OCI-LY3 (cell line): Measurements from ENCODE around the gene STK32A.

Experiments used
- EZH2phosphoT487 ChIP-seq: fragments of 200-600 bp; shearing (Covaris generic); IDR thresholded peaks from 2 replicates; pipeline ENCODE4 v1.6.1; 2018; ENCODE audit warnings: antibody characterized with exemption, mixed run types, low read depth
- TF ChIP-seq, protein P1 (sequence below): fragments of 200-600, 300-600 bp; sonication (generic); IDR thresholded peaks from 2 replicates; pipeline ENCODE4 v1.5.1; 2014; ENCODE audit warnings: antibody characterized with exemption, low read length, low read depth

- TF ChIP-seq, protein P1, sequence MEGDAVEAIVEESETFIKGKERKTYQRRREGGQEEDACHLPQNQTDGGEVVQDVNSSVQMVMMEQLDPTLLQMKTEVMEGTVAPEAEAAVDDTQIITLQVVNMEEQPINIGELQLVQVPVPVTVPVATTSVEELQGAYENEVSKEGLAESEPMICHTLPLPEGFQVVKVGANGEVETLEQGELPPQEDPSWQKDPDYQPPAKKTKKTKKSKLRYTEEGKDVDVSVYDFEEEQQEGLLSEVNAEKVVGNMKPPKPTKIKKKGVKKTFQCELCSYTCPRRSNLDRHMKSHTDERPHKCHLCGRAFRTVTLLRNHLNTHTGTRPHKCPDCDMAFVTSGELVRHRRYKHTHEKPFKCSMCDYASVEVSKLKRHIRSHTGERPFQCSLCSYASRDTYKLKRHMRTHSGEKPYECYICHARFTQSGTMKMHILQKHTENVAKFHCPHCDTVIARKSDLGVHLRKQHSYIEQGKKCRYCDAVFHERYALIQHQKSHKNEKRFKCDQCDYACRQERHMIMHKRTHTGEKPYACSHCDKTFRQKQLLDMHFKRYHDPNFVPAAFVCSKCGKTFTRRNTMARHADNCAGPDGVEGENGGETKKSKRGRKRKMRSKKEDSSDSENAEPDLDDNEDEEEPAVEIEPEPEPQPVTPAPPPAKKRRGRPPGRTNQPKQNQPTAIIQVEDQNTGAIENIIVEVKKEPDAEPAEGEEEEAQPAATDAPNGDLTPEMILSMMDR, result no peak
- no peak for TF ChIP-seq EZH2phosphoT487
These were observed 124.8 kb downstream of the STK32A start for GRCh38 chr5:147359581-147359980.
